WTC11 (cell line): ENCODE results near the gene AGPAT4.

Source experiments
- CTCF ChIP-seq: fragments of 200-600 bp; IDR thresholded peaks from 2 replicates; pipeline ENCODE4 v1.8.0; 2022; ENCODE audit warnings: antibody characterized with exemption
- ELF4 ChIP-seq: sonication (generic); formaldehyde crosslinking; IDR thresholded peaks from 2 replicates; pipeline ENCODE4 v1.8.1; 2022; ENCODE audit warnings: low read depth, mild to moderate bottlenecking, moderate library complexity, missing genetic modification reagents
- KAT7 ChIP-seq: sonication (generic); formaldehyde crosslinking; IDR thresholded peaks from 2 replicates; pipeline ENCODE4 v1.8.1; 2023; ENCODE audit warnings: missing genetic modification reagents, mild to moderate bottlenecking, borderline replicate concordance
- SMAD3 ChIP-seq: sonication (generic); formaldehyde crosslinking; IDR thresholded peaks from 2 replicates; pipeline ENCODE4 v1.8.0; 2022; ENCODE audit warnings: missing genetic modification reagents, mild to moderate bottlenecking, borderline replicate concordance
- USF2 ChIP-seq: sonication (generic); formaldehyde crosslinking; IDR thresholded peaks from 2 replicates; pipeline ENCODE4 v1.8.1; 2023; ENCODE audit warnings: mild to moderate bottlenecking, missing genetic modification reagents, moderate library complexity
- ZNF423 ChIP-seq: fragments of 250-450 bp; sonication (Bioruptor Pico); IDR thresholded peaks from 2 replicates; pipeline ENCODE4 v2.1.2; 2022; ENCODE audit warnings: mild to moderate bottlenecking, moderate library complexity
- TF ChIP-seq, protein P1 (sequence below): sonication (generic); formaldehyde crosslinking; IDR thresholded peaks from 2 replicates; pipeline ENCODE4 v1.8.1; 2022; ENCODE audit warnings: missing genetic modification reagents, borderline replicate concordance
- TF ChIP-seq, protein P2 (sequence below): sonication (generic); formaldehyde crosslinking; IDR thresholded peaks from 2 replicates; pipeline ENCODE4 v1.8.0; 2022; ENCODE audit warnings: mild to moderate bottlenecking, missing genetic modification reagents

DNA sequence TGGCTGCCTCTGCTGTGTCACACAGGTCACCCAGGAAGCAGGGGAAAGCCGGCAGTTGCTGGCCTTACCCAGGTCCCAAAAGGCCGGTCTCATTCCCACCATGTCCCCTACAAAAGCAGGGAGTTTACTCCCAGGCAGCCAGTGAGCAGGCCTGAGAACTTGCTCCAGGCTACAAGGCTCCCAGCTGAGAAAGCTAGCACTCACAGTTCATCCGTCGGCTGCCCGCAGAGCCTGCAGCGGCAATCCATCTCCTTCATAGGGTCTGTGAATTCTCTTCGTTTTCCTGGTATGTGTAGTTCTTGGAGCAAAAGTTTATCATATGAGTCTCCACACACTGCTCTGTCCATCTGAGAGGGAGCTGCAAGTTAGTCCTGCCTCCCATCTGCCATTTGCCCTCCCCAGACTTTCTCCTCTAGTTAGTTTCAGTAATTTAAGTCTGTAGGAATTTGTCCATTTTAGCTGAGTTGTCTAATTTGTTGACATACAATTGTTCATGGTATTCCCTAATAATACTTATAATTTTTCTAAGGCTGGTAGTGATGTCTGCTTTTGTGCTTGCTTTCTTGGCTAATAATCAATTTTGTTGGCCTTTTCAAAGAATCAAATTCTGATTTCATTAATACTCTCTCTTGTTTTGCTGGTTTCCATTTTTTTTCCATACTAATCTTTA lies 146.7 kb downstream of the AGPAT4 start:
- TF ChIP-seq KAT7 (CRISPR knock-in tag) (no peak), ZNF423 (CRISPR knock-in tag) (no peak), USF2 (CRISPR knock-in tag) (no peak), CTCF (no peak), ELF4 (no peak), SMAD3 (no peak)
- TF ChIP-seq, protein P1, sequence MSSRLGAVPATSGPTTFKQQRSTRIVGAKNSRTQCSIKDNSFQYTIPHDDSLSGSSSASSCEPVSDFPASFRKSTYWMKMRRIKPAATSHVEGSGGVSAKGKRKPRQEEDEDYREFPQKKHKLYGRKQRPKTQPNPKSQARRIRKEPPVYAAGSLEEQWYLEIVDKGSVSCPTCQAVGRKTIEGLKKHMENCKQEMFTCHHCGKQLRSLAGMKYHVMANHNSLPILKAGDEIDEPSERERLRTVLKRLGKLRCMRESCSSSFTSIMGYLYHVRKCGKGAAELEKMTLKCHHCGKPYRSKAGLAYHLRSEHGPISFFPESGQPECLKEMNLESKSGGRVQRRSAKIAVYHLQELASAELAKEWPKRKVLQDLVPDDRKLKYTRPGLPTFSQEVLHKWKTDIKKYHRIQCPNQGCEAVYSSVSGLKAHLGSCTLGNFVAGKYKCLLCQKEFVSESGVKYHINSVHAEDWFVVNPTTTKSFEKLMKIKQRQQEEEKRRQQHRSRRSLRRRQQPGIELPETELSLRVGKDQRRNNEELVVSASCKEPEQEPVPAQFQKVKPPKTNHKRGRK (CRISPR knock-in tag), result no peak
- TF ChIP-seq, protein P2, sequence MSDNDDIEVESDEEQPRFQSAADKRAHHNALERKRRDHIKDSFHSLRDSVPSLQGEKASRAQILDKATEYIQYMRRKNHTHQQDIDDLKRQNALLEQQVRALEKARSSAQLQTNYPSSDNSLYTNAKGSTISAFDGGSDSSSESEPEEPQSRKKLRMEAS (CRISPR knock-in tag), result no peak
